Loucy (cell line): ENCODE results near the gene MAGEB3.
A peak's percentile ranks its signal among the peaks of the same experiment; 100 is the strongest.

ENCODE experiments used
- H2AFZ ChIP-seq: fragments of 200-600 bp; sonication (generic); 2 replicates; pipeline ENCODE4 v1.6.0; 2016; ENCODE audit warnings: antibody characterized with exemption, mild to moderate bottlenecking, low read length, moderate library complexity
- H3F3A ChIP-seq: fragments of 200-600 bp; 2 replicates; pipeline ENCODE4 v1.6.0; 2016; ENCODE audit warnings: antibody characterized with exemption, low read depth, mild to moderate bottlenecking
- H3K27me3 ChIP-seq: fragments of 200-600 bp; sonication (generic); 2 replicates; pipeline ENCODE4 v1.6.1; 2014; ENCODE audit warnings: low read length, mild to moderate bottlenecking; ENCODE audit not compliant: insufficient read depth, poor library complexity, severe bottlenecking
- H3K36me3 ChIP-seq: fragments of 200-600 bp; sonication (generic); 2 replicates; pipeline ENCODE4 v1.6.1; 2016; ENCODE audit warnings: low read length; ENCODE audit not compliant: insufficient read depth
- H3K4me1 ChIP-seq: fragments of 200-600 bp; sonication (generic); 2 replicates; pipeline ENCODE4 v1.5.1; 2014; ENCODE audit warnings: low read length, mild to moderate bottlenecking; ENCODE audit not compliant: insufficient read depth, poor library complexity, severe bottlenecking
- H3K4me2 ChIP-seq: fragments of 200-600 bp; sonication (generic); 2 replicates; pipeline ENCODE4 v1.6.0; 2014; ENCODE audit warnings: antibody characterized with exemption, low read length, low read depth, mild to moderate bottlenecking; ENCODE audit not compliant: poor library complexity, severe bottlenecking
- H3K4me3 ChIP-seq: fragments of 200-600 bp; sonication (generic); 2 replicates; pipeline ENCODE4 v1.5.1; 2014; ENCODE audit warnings: low read length, mild to moderate bottlenecking, mixed read lengths; ENCODE audit not compliant: poor library complexity, severe bottlenecking
- H3K79me2 ChIP-seq: fragments of 200-600 bp; sonication (generic); 2 replicates; pipeline ENCODE4 v1.6.1; 2014; ENCODE audit warnings: low read length; ENCODE audit not compliant: insufficient read depth
- H3K9ac ChIP-seq: fragments of 200-600 bp; sonication (generic); 2 replicates; pipeline ENCODE4 v1.6.0; 2014; ENCODE audit warnings: mild to moderate bottlenecking, low read depth, low read length, moderate library complexity; ENCODE audit not compliant: poor library complexity, severe bottlenecking
- H3K9me2 ChIP-seq: fragments of 200-600 bp; sonication (generic); replicated peaks from 2 replicates; pipeline ENCODE4 v1.6.1; 2016; ENCODE audit warnings: low read depth, low read length, mixed read lengths
- H3K9me3 ChIP-seq: fragments of 200-600 bp; sonication (generic); 2 replicates; pipeline ENCODE4 v1.6.1; 2014; ENCODE audit warnings: mild to moderate bottlenecking, antibody characterized with exemption, low read length, low read depth; ENCODE audit not compliant: insufficient read depth
- H4K20me1 ChIP-seq: fragments of 200-600 bp; sonication (generic); 2 replicates; pipeline ENCODE4 v1.6.0; 2014; ENCODE audit warnings: antibody characterized with exemption, low read length, mild to moderate bottlenecking; ENCODE audit not compliant: insufficient read depth, poor library complexity, severe bottlenecking
- EZH2phosphoT487 ChIP-seq: fragments of 200-600 bp; IDR thresholded peaks from 2 replicates; pipeline ENCODE4 v1.6.1; 2018; ENCODE audit warnings: antibody characterized with exemption, mild to moderate bottlenecking, moderate library complexity, borderline replicate concordance
- TF ChIP-seq, protein P1 (sequence below): fragments of 200-600 bp; sonication (generic); conservative IDR thresholded peaks from 2 replicates; pipeline ENCODE4 v1.5.1; 2014; ENCODE audit warnings: mild to moderate bottlenecking, antibody characterized with exemption, low read length

The MAGEB3 gene

DNA sequence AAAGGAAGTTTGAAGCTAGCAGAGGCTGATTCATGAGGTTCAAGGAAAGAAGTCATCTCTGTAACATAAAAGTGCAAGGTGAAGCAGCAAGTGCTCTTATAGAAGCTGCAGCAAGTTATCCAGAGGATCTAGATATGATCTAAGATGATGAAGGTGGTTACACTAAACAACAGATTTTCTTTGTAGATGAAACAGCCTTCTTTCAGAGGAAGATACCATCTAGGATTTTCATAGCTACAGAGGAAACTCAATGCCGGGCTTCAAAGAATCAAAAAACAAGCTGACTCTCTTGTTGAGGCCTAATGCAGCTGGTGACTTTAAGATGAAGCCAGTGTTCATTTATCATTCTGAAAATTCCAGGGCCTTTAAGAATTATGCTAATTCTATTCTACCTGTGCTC is 50.0 kb downstream of the MAGEB3 start:
- Histone ChIP-seq H4K20me1 (no peaks in the 10 kb centered on the region), H3F3A (no peaks in the 10 kb centered on the region), H2AFZ (no peak overlapping the region), H3K4me1 (peaks cover 12% of the 10 kb centered on the region), H3K9me2 (no peaks in the 10 kb centered on the region), H3K9ac (no peak overlapping the region), H3K9me3 (no peaks in the 10 kb centered on the region), H3K79me2 (no peaks in the 10 kb centered on the region), H3K36me3 (no peaks in the 10 kb centered on the region), H3K27me3 (no peaks in the 10 kb centered on the region), H3K4me2 (peak overlapping the region; percentile 42), H3K4me3 (no peak overlapping the region)
- no peak for TF ChIP-seq EZH2phosphoT487
- TF ChIP-seq, protein P1, sequence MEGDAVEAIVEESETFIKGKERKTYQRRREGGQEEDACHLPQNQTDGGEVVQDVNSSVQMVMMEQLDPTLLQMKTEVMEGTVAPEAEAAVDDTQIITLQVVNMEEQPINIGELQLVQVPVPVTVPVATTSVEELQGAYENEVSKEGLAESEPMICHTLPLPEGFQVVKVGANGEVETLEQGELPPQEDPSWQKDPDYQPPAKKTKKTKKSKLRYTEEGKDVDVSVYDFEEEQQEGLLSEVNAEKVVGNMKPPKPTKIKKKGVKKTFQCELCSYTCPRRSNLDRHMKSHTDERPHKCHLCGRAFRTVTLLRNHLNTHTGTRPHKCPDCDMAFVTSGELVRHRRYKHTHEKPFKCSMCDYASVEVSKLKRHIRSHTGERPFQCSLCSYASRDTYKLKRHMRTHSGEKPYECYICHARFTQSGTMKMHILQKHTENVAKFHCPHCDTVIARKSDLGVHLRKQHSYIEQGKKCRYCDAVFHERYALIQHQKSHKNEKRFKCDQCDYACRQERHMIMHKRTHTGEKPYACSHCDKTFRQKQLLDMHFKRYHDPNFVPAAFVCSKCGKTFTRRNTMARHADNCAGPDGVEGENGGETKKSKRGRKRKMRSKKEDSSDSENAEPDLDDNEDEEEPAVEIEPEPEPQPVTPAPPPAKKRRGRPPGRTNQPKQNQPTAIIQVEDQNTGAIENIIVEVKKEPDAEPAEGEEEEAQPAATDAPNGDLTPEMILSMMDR: no peak

DNA sequence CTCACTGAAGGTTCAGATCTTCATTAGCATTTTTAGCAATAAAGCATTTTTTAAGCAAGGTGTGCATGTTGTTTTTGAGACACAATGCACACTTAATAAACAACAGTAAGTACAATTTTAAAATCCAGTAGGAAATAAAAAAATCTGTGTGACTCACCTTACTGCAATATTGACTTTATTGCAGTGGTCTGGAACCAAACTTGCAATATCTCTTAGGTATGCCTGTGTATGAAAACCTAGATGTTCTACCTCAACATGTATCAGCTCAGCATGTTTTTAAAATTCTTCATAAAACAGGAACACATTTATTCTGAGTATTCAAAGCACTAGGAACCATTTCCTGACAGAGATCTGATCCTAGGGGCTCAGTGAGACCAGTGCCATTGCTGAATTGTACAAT is 52.1 kb downstream of the MAGEB3 start:
- TF ChIP-seq, protein P1: no peak
- no peak for TF ChIP-seq EZH2phosphoT487
- H3K4me1 ChIP-seq: peaks cover 6% of the 10 kb centered on the region
- no peaks in the 10 kb centered on the region for H3K9me2 ChIP-seq
- no peak overlapping the region for H2AFZ ChIP-seq
- H3K4me2 ChIP-seq: no peak overlapping the region
- no peaks in the 10 kb centered on the region for H3K36me3 ChIP-seq
- H3K79me2 ChIP-seq: no peaks in the 10 kb centered on the region
- no peaks in the 10 kb centered on the region for H3K9me3 ChIP-seq
- H3K4me3 ChIP-seq: no peak overlapping the region
- H3K27me3 ChIP-seq: no peaks in the 10 kb centered on the region
- no peaks in the 10 kb centered on the region for H3F3A ChIP-seq
- no peaks in the 10 kb centered on the region for H4K20me1 ChIP-seq
- H3K9ac ChIP-seq: no peak overlapping the region

DNA sequence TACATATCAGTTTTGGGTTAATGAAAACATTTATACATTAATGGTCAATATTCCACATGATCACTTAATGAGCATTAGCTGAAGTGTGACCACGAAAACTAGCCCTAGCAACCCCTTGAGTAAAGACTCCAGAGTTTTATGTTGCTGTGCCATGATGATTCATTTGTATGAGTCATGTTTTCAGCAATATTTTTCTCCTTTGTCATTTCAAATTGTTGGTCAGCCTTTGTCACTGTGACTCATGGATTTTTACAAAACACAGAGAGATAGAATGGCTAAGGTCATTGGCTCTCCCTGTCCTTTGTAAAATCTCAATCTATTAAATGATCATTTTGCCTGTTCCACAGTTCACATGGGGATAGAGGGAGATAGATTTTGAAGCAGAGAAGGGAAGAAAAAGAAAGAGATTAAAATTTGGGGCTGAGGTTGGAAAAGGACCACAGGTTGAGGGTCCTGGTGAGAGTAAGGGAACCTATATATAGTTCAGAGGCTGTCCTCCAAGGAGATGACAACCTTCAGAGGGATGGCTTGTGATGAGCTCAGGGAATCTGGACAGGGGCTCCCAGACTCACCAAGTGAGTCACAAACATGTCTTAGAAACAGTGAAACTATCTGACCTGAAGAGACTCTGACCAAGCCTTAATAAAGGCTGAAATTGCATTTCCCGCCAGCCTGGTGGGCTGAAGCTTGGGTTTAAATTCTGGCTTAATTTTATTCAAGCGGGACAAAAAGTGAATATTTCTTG is 53.2 kb downstream of the MAGEB3 start:
- Histone ChIP-seq H3K9me2 (no peaks in the 10 kb centered on the region), H3K79me2 (no peaks in the 10 kb centered on the region), H3K9ac (no peak overlapping the region), H2AFZ (no peak overlapping the region), H3K27me3 (no peaks in the 10 kb centered on the region), H3K36me3 (no peaks in the 10 kb centered on the region), H3K9me3 (no peaks in the 10 kb centered on the region), H3F3A (no peaks in the 10 kb centered on the region), H4K20me1 (no peaks in the 10 kb centered on the region), H3K4me3 (no peak overlapping the region), H3K4me1 (peaks cover 6% of the 10 kb centered on the region), H3K4me2 (no peak overlapping the region)
- TF ChIP-seq EZH2phosphoT487: no peak
- TF ChIP-seq, protein P1: no peak
